GM06990 (cell line): ENCODE data around the gene SYMPK.

Experiments
- DNase-seq: peaks from one replicate; pipeline ENCODE4 v3.0.0-alpha.2; 2011; ENCODE audit not compliant: insufficient read length; ENCODE audit errors: extremely low read depth
- H3K27me3 ChIP-seq: replicated peaks from 2 replicates; pipeline ENCODE4 v1.6.0; 2011; ENCODE audit warnings: low read length; ENCODE audit not compliant: control insufficient read depth, insufficient read depth
- H3K36me3 ChIP-seq: 2 replicates; pipeline ENCODE4 v1.5.1; 2011; ENCODE audit warnings: low read length; ENCODE audit not compliant: control insufficient read depth, insufficient read depth
- H3K4me3 ChIP-seq: replicated peaks from 2 replicates; pipeline ENCODE4 v1.5.1; 2011; ENCODE audit warnings: low read depth, mild to moderate bottlenecking, control low read depth, low read length
- TF ChIP-seq, protein P1 (sequence below): IDR thresholded peaks from 2 replicates; pipeline ENCODE4 v1.5.1; 2011; ENCODE audit warnings: low read length, control low read depth, mild to moderate bottlenecking, inconsistent platforms; ENCODE audit not compliant: insufficient read depth, poor library complexity, severe bottlenecking

Gene SYMPK

DNA sequence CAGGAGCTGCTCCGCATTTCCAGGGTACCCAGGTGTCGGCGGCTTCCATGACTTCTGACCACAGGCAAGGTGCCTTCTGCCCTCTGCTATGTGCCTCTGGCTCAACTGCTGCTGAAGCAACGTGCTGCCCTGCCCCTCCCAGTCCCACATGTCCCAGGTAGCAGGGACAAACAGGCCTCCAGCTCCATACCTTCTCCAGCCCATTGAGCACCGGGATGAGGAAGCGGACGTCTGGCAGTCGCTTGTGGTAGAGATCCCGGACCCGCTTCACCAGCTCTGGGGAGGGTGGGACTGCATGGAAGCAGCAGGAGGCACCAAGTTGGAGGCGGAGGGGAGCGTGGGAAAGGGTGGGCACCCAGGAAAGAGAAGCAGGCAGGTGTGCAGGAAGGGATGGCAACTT, 39.8 kb downstream of the SYMPK start:
- peaks cover 58% of the 10 kb centered on the region for H3K36me3 ChIP-seq
- H3K4me3 ChIP-seq, result no peak overlapping the region
- DNase-seq, result no peak
- H3K27me3 ChIP-seq, result no peaks in the 10 kb centered on the region
- TF ChIP-seq, protein P1, sequence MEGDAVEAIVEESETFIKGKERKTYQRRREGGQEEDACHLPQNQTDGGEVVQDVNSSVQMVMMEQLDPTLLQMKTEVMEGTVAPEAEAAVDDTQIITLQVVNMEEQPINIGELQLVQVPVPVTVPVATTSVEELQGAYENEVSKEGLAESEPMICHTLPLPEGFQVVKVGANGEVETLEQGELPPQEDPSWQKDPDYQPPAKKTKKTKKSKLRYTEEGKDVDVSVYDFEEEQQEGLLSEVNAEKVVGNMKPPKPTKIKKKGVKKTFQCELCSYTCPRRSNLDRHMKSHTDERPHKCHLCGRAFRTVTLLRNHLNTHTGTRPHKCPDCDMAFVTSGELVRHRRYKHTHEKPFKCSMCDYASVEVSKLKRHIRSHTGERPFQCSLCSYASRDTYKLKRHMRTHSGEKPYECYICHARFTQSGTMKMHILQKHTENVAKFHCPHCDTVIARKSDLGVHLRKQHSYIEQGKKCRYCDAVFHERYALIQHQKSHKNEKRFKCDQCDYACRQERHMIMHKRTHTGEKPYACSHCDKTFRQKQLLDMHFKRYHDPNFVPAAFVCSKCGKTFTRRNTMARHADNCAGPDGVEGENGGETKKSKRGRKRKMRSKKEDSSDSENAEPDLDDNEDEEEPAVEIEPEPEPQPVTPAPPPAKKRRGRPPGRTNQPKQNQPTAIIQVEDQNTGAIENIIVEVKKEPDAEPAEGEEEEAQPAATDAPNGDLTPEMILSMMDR, result no peak

DNA sequence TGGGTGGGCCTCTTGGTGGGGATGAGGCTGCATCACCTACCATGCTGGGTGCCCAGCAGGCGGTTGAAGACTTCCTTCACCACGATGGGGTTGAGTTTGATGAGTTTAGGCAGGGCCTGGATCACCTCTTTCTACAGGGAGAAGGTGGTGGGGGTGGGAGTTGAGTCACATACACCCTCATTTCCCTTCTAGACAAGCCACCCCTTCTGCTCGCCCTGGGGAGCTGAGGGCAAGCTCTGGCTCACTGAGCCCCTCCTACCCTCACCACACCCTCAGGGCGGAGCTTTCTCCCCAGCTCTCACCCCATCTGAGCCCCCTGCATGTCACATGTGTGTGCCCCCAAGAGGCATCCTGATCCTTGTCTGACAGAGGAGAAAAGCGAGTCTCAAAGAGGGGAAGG, 40.2 kb downstream of the SYMPK start:
- Histone ChIP-seq H3K36me3 (peaks cover 55% of the 10 kb centered on the region), H3K27me3 (no peaks in the 10 kb centered on the region), H3K4me3 (no peak overlapping the region)
- DNase-seq, result no peak
- TF ChIP-seq, protein P1, result no peak

DNA sequence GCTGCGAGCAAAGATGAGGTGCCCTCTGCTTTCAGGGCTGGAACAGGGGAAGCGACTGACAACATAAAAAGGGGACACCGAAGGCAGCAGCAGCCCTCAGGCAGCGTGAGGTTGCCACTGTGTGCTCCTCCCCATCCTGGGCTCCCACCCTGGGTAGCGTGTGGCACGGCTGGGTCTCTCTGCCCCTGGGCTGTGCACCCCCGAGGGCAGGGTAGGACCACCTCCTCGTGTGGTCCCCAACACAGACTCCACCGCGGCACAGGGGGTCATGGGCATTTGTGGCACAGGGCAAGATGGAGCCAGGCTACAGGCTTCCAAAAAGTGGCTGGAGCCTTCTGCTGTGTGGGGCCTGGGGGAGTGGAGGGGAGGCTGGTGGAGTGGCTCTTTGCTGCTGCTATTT, 41.4 kb downstream of the SYMPK start:
- Histone ChIP-seq H3K27me3 (no peaks in the 10 kb centered on the region), H3K4me3 (no peak overlapping the region), H3K36me3 (peaks cover 47% of the 10 kb centered on the region)
- DNase-seq, result no peak
- TF ChIP-seq, protein P1, result no peak

DNA sequence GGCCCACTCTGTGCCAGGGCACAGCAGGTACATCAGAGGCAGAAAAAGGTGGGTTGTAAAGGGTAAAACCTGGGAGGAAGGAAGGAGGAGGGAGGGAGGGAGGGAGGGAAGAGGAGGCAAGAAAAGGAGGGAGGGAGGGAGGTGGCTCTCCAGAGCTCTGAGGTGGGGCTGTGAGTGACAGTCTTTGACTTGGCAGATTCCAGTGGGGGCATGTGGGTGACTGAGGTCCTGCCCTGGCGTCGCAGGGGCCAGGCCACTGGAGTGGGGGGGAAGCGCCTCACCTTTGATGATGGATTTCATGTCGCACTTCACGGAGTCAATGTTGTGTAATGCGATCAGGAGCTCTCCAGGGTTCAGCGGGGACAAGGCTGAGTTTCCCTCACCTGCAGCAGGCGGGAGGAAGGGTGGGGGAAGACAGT, 41.8 kb downstream of the SYMPK start:
- TF ChIP-seq, protein P1, result no peak
- DNase-seq, result no peak
- Histone ChIP-seq H3K27me3 (no peaks in the 10 kb centered on the region), H3K4me3 (no peak overlapping the region), H3K36me3 (peaks cover 45% of the 10 kb centered on the region)

DNA sequence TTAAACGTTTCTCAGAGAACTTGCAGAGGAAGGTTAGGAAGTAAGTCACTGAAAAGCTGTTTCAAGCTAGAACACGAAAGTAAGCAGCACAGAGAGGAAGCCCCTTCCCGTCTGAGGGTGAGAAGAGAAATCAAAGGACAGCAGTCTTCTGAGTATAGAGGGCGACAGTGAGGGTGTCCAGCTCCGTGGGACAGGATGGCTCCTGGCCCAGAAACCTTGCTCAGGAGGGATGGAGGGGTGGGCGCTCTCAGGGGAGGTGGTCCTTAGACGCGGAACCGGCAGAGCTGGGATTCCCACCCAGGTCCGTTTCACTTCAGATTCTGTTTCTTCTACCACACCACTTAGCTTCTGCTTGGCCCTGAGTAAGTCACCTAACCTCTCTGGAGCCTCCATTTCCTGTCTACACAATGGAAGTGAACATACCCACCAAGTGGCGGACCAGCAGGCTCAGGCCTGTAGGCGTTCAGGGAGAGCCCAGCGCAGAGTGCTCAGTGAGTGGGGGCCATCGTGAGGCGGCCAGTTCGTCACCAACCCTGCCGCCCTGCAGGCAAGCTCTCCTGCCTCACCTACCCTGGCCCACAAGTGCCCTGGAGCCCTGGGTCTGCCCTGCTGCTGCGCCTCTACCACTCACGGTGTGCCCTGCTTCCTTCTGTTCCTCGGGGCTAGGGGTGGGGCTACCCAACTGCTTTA, 42.4 kb downstream of the SYMPK start:
- no peak for DNase-seq
- TF ChIP-seq, protein P1, result no peak
- H3K4me3 ChIP-seq, result no peak overlapping the region
- peaks cover 40% of the 10 kb centered on the region for H3K36me3 ChIP-seq
- H3K27me3 ChIP-seq, result no peaks in the 10 kb centered on the region

DNA sequence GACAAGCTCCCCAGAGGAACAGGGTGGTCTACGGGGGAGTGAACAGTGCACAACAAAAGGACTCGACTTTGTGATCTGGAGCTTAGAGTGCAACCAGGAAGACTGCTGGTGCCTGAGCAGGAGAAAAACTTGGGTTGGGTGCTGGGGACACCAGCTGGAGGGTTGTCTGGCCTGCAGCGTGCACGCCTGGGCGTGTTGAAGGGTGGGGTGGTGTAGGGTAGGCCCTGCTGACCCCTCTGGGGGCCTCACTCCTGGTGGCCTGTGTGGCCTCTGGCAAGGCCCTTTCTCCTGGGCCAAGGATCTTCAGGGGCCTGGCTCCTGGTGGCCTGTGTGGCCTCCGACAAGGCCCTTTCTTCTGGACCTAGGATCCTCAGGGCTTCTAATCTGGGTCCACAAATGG, 43.2 kb downstream of the SYMPK start:
- Histone ChIP-seq H3K4me3 (no peak overlapping the region), H3K27me3 (no peaks in the 10 kb centered on the region), H3K36me3 (peaks cover 32% of the 10 kb centered on the region)
- TF ChIP-seq, protein P1, result no peak
- DNase-seq, result no peak
